HG02970 (cell line): ENCODE data around the gene FAM107B.

Source experiments
- ATAC-seq: cut with Tn5 transposase; IDR thresholded peaks from one replicate; pipeline ENCODE4 v1.9.1; 2021; ENCODE audit warnings: mild to moderate bottlenecking, moderate library complexity, moderate number of reproducible peaks; ENCODE audit not compliant: unreplicated experiment, low FRiP score

FAM107B gene

GRCh38 chr10:14779001-14779651 is 4.4 kb upstream of the FAM107B start:
- ATAC-seq, result no peak

DNA sequence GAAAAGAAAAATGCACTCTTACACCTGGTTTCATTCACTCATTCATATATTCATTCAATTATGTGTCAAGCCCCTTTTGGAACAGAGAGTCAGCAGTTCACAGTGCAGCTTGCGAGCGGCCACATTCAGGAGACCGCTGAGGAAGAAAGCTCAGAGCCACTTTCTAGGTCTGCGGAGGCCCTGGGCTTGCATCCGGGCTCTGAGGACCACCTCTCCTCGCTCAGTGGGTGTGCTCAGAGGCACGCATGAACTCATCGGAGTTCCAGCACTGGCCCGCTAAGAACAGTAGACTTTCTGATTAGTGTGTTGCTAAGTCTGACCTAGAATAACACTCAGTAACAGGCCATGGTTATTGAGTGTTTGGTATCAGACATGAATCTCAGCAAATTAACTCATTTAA is 1.8 kb upstream of the FAM107B start:
- ATAC-seq, result no peak

GRCh38 chr10:14775656-14776055 is 959 bp upstream of the FAM107B start:
- ATAC-seq, result no peak

DNA sequence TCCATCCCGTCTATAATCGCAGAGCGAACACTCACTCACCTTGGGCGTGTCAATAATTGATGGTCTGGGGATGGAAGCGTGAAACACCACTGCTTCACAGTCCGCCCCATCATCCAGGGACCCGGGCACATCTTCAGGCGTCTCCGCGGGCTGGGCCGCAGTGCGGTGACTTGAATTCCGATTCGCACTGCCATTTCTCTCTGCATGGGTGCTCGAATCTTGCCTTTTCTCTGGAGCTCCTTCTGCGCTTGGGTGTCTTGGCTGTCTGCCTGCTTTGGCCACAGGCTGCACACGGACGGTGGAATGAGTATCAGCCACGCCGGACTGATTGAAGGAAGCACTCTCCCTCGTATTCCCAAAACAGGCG is 500 bp downstream of the FAM107B start:
- no peak for ATAC-seq

DNA sequence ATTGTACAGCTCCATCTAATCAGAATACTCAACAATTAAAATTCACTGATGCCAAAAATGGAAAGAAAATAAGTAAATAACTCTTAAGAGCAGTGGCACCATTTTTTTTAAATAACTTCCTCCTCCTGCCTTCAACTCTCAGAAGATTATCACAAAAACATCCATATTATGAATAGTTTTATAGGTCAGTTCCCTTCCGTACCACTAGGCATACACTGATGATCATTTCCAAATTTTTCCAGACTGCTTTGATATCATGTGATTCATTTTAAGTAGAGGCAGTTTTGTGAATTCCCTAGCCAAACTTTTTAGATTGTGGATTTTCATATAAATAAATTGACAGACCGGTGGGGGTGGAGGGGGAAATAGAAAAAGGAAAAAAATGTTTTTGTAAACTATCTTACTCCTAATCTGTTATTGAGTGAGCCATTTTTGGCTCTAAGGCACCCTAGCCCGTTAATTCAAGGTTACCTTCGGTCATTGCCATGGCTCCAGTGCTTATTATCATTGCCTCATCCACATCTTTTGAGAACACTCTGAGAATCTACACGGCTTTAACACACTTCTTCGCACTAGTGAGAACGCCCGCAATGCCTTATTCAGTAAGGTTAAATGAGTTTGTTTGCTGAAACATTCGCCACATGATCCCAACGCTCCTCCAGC is 1.0 kb downstream of the FAM107B start:
- ATAC-seq, result no peak

DNA sequence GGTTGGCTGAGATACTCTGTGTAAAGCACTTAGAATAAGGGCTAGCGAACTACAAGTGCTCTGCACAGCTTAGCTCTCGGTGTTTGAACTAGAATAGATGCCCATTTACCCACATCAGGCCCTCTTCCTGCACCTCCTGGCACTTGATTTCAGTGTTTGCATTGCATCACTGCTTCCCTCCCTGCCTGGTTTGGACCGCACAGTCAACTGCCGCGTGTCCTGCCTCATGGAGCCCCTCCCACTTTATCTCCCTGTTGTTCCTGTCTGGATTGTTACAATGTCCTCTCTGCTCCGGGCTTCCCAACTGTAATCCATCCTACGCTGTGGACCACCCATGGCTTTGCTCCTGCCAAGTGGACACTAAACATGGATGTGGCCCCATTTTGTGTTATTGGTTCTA is 2.3 kb downstream of the FAM107B start:
- ATAC-seq, result no peak

- no peak for ATAC-seq
These were observed 3.8 kb downstream of the FAM107B start for GRCh38 chr10:14770927-14771326.

DNA sequence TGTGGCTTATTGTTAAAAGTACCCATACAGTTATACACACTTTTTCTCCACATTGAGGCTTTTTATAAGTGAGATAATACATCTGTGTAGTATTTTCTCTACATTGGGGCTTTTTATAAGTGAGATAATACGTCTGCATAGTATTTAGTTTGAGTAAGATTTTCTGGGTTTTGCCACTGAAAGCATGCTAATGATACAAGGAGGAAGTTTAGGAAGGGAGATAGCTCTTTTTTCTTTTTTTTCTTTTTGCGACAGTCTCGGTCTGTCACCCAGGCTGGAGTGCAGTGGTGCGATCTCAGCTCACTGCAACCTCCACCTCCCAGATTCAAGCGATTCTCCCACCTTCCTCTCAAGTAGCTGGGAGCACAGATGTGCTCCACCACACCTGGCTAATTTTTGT is 13.3 kb downstream of the FAM107B start:
- ATAC-seq, result no peak

- no peak for ATAC-seq
These were observed 15.6 kb downstream of the FAM107B start for GRCh38 chr10:14758994-14759664.

DNA sequence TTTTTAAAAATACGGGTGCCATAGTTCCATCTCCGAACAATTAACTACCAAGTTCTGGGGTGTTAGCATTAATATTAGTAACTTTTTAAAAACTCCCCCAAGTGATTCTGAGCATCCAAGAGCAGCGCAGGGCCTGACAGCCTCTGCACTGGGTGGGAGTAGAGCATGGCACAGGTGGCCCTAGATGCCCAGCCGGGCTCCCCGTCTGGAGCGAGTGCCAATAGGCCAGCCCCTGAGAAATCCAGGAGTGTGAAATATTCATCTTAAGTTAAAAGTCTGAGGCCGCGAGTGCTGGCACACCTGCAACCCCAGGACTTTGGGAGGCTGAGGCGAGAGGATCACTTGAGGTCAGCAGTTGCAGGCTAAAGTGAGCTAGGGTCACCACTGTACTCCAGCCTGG is 16.2 kb downstream of the FAM107B start:
- no peak for ATAC-seq

- no peak for ATAC-seq
These were observed 16.7 kb downstream of the FAM107B start for GRCh38 chr10:14757986-14758385.

GRCh38 chr10:14757394-14757793 is 17.3 kb downstream of the FAM107B start:
- ATAC-seq, result no peak

GRCh38 chr10:14753441-14753840 is 21.3 kb downstream of the FAM107B start:
- ATAC-seq, result no peak

DNA sequence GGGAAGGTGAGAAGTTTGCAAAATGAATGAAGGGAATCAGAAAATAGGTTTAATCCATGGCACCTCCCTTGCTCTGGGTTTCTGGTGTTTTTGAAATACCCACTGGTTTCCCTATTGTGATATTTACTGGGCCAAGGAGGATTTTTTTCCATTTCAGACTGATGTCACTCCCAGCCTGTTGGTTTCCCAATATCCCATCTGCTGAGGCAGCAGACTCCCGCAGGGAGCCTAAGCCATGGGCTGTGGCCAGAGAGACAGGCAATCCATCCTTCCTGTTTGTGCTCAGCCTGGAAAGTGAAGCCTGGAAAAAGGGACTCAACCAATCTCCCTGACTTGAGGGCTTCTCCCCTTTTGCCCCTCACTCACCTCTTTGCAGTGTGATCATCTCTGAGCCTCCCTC is 22.8 kb downstream of the FAM107B start:
- no peak for ATAC-seq

GRCh38 chr10:14751014-14751896 is 23.4 kb downstream of the FAM107B start:
- ATAC-seq, result no peak

GRCh38 chr10:14749070-14749809 is 25.5 kb downstream of the FAM107B start:
- no peak for ATAC-seq

- ATAC-seq, result no peak
These were observed 26.3 kb downstream of the FAM107B start for GRCh38 chr10:14748441-14748840.

DNA sequence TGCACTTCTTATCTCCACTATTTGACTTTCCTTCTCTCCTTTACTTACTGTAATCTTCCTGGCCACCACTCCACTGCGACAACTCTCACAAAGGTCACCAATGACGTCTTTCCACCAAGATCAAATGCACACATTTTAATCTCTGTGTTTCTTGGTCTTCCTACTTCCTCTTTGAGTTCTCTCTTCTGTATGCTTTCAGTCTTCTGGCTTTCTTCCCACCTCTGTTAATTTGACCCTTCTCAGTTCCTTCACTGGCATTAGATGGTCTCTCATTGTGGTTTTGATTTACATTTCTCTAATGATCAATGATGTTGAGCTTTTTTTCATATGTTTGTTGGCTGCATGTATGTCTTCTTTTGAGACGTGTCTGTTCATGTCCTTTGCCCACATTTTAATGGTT is 31.9 kb downstream of the FAM107B start:
- no peak for ATAC-seq

DNA sequence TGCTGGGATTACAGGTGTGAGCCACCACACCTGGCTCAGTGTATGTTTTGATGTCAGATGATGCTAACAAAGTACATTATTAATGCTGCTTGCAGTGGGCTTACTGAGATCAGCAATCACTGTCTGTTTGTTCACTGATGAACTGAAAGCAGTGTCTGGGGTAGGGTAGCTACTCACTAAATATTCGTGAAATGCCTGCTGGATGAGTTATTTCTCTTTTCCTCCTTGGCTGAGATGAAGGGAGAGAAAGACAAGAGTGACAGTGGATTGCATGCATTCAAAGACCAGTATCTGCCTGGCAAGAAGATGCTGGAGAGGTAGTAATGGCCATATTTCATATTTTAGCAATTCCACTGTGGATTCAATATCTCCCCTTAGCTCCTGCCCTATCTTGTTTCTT is 32.3 kb downstream of the FAM107B start:
- no peak for ATAC-seq

GRCh38 chr10:14740684-14741247 is 33.9 kb downstream of the FAM107B start:
- ATAC-seq, result no peak
